ENCODE results near the gene SSTR5. TPM values are rescaled to one million over a fixed set of nuclear protein-coding genes. Genes with fewer than 3 reads are reported as not detected.
A peak's percentile ranks its signal among the peaks of the same experiment; 100 is the strongest.

Gene SSTR5
- total RNA-seq, 6 donors from 2014 or later = not detected

DNA sequence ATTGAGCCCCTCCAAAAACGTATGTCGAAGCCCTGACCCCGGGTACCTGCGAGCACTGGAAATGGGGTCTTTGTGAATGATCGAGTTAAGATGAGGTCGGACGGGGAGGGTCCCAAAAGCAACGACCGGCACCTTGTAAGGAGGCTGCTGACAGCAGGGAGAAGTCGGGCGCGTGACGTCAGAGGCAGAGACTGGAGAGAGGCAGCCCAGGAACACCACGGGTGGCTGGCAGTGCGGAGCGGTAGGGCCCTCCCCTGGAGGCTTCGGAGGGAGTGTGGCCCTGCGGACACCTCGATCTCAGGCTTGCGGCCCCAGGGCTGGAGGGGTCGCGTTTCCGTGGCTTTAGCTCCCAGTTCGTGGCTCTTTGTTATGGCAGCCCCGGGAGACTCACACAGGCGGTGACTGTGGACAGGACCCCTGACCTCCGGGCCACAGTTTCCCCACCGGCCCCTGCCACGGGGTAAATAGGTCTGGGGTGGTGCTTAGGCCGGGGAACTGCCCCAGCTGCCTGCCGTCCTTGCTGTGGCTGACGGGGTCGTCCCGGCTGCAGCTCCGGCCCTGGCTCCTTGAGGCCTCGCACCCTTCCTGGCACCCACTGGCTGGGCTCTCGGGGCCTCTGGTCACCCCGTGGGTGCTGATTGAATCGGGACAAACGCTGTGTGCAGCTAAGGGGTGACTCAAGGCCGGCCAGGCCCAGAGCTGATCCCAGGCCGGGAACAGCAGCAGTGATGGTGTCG, 10.6 kb upstream of the SSTR5 start:
- WGBS, 2 donors = 83 to 84% methylated on average over 13 to 22 of the region's 43 CpGs

DNA sequence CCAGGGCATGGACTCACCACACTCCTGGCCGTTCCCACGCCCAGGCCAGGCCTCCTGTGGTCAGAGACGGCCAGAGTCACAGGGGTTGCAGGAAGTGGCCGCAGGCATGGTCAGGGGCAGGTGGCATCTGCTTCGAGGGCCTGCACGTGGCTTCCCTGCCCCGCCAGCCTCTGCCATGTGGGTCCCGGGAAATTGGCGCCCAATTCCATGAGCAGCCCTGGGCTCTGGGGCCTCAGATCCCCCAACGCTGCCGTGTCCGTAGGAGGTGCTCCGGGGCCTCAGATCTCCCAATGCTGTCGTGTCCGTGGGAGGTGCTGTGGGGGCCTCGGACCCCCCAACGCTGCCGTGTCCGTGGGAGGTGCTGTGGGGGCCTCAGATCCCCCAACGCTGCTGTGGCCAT, 9.7 kb upstream of the SSTR5 start:
- ATAC-seq (ENCODE audit: low FRiP score in 2 of 2) (no peak), DNase-seq (peak in 1 of 2 donors; percentile 66)
- Histone ChIP-seq H3K4me1 (no peaks in the 10 kb centered on the region), H3K27me3 (peaks cover 0 to 13% (median 5%) of the 10 kb centered on the region in 4 donors), H3K9me3 (peaks cover 0 to 4% (median 0%) of the 10 kb centered on the region in 4 donors), H3K27ac (no peak overlapping the region), H3K36me3 (no peaks in the 10 kb centered on the region), H3K4me3 (no peak overlapping the region)
- TF ChIP-seq POLR2AphosphoS5 (IDR thresholded peaks at IDR 0.05) (no peak), POLR2A (IDR thresholded peaks at IDR 0.05) (no peak), EP300 (IDR thresholded peaks at IDR 0.05) (no peak)
- TF ChIP-seq, protein P1, sequence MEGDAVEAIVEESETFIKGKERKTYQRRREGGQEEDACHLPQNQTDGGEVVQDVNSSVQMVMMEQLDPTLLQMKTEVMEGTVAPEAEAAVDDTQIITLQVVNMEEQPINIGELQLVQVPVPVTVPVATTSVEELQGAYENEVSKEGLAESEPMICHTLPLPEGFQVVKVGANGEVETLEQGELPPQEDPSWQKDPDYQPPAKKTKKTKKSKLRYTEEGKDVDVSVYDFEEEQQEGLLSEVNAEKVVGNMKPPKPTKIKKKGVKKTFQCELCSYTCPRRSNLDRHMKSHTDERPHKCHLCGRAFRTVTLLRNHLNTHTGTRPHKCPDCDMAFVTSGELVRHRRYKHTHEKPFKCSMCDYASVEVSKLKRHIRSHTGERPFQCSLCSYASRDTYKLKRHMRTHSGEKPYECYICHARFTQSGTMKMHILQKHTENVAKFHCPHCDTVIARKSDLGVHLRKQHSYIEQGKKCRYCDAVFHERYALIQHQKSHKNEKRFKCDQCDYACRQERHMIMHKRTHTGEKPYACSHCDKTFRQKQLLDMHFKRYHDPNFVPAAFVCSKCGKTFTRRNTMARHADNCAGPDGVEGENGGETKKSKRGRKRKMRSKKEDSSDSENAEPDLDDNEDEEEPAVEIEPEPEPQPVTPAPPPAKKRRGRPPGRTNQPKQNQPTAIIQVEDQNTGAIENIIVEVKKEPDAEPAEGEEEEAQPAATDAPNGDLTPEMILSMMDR (IDR thresholded peaks at IDR 0.05) = no peak
- WGBS, 2 donors = 60 to 79% methylated on average over 1 to 20 of the region's 20 CpGs

More for the DNA sequence above, 10.6 kb upstream of the SSTR5 start:
- H3K27me3 ChIP-seq = peaks cover 0 to 15% (median 5%) of the 10 kb centered on the region in 4 donors
- H3K4me1 ChIP-seq = no peaks in the 10 kb centered on the region
- H3K36me3 ChIP-seq = no peaks in the 10 kb centered on the region
- no peak overlapping the region for H3K4me3 ChIP-seq
- no peak overlapping the region for H3K27ac ChIP-seq
- peak in 1 of 2 donors; percentile 81 for DNase-seq
- peaks cover 0 to 4% (median 0%) of the 10 kb centered on the region in 4 donors for H3K9me3 ChIP-seq
- no peak for ATAC-seq (ENCODE audit: low FRiP score in 2 of 2)
- TF ChIP-seq POLR2A (IDR thresholded peaks at IDR 0.05) = no peak
- TF ChIP-seq POLR2AphosphoS5 (IDR thresholded peaks at IDR 0.05) = no peak

DNA sequence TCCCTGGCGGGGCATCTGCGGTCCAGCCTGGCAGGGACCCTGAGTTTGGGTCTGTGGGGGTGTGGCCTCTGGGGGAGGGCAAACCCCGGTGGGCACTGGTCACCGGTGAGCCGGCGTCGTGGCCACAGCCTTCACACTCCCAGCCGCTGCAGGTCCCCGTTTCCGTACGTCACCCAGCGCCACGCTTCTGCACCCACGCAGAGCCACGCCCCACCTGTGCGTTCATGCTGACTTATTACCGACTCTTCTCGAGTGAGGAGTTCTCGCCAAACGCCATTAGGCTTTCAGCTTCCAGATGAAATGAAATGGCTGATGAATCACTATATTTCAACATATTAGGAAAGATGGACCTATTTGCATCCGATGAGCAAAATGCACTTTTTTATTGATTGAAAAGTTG, 8.8 kb upstream of the SSTR5 start:
- Histone ChIP-seq H3K36me3 (no peaks in the 10 kb centered on the region), H3K9me3 (peaks cover 0 to 1% (median 0%) of the 10 kb centered on the region in 4 donors), H3K27ac (no peak overlapping the region), H3K27me3 (peaks cover 0 to 9% (median 5%) of the 10 kb centered on the region in 4 donors), H3K4me3 (no peak overlapping the region), H3K4me1 (no peaks in the 10 kb centered on the region)
- 75 to 78% methylated on average over 20 to 21 of the region's 21 CpGs for WGBS, 2 donors
- ATAC-seq (ENCODE audit: low FRiP score in 2 of 2) (no peak), DNase-seq (no peak)
- TF ChIP-seq POLR2A (IDR thresholded peaks at IDR 0.05) = no peak
- TF ChIP-seq, protein P1 (IDR thresholded peaks at IDR 0.05) = no peak
- TF ChIP-seq EP300 (IDR thresholded peaks at IDR 0.05) = no peak
- no peak for TF ChIP-seq POLR2AphosphoS5 (IDR thresholded peaks at IDR 0.05)

DNA sequence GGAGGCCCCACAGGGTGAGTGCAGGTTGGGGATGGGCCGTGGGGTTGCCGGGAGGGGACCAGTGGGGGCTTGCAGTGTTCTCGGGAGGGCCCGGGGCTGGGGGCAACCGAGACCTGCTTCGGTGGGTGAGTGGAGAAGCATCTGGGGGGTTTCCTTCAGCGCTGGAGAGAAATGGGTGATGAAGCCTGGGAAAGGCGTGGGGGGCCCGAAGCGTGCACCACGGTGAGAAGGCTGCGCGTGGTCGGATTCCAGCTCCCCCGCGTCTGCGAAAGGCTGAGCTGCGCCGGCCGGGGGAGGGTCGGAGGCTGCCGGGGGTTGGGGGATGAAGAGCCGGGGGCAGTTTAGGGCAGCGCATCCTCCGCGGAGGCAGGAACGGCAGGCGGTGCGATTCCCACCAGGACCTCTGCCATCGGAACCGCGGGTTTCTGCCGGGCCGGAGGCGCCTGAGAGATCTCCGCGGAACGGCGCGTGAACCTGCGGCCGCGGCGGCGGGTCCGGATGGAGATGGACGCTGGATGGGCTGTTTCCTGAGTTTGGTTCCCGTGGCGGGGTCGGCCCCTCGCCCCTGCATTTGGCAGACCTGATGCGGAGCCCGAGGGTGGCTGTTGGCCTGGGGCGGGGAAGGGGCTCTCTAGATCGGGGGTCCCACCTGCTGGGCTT, 6.9 kb upstream of the SSTR5 start:
- 30 to 48% methylated on average over 15 to 53 of the region's 55 CpGs for WGBS, 2 donors
- H3K27me3 ChIP-seq = peaks cover 0 to 25% (median 7%) of the 10 kb centered on the region in 4 donors
- H3K36me3 ChIP-seq = no peaks in the 10 kb centered on the region
- TF ChIP-seq POLR2A (IDR thresholded peaks at IDR 0.05) (no peak), POLR2AphosphoS5 (IDR thresholded peaks at IDR 0.05) (no peak), EP300 (IDR thresholded peaks at IDR 0.05) (no peak)
- TF ChIP-seq, protein P1 (IDR thresholded peaks at IDR 0.05) = no peak
- H3K27ac ChIP-seq = no peak overlapping the region
- no peaks in the 10 kb centered on the region for H3K4me1 ChIP-seq
- no peak for ATAC-seq (ENCODE audit: low FRiP score in 2 of 2)
- peak in 1 of 2 donors; percentile 79 for DNase-seq
- H3K4me3 ChIP-seq = no peak overlapping the region
- no peaks in the 10 kb centered on the region for H3K9me3 ChIP-seq

DNA sequence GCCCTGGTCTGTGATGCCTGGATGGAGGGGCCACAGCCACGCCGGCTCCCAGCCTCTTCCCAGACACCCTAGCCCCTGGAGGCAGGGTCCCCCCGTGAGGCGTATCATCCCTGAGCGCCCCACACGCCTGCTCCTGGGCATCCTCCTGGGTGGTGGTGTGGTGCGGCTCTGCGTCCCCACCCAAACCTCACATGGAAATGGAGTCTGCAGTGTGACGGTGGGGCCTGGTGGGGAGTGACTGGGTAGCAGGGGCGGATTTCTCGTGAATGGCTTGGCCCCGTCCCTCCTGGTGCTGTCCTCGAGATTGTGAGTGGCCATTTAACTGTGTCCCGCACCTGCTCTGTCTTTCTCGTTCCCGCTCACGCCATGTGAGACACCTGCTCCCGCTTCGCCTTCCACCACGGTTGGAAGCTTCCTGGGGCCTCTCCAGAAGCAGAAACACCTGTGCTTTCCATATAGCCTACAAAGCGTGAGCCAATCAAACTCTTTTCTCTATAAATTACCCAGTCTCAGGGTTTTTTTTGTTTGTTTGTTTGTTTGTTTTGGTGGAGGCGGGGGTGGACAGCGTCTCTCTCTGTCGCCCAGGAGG, 5.9 kb upstream of the SSTR5 start:
- no peak overlapping the region for H3K27ac ChIP-seq
- DNase-seq (no peak), ATAC-seq (ENCODE audit: low FRiP score in 2 of 2) (no peak)
- H3K27me3 ChIP-seq = peaks cover 0 to 35% (median 10%) of the 10 kb centered on the region in 4 donors
- H3K9me3 ChIP-seq = no peaks in the 10 kb centered on the region
- no peaks in the 10 kb centered on the region for H3K36me3 ChIP-seq
- peaks cover 0 to 5% (median 0%) of the 10 kb centered on the region in 4 donors for H3K4me1 ChIP-seq
- no peak overlapping the region for H3K4me3 ChIP-seq
- WGBS, 2 donors = 62 to 68% methylated on average over 12 to 23 of the region's 24 CpGs
- TF ChIP-seq, protein P1 (IDR thresholded peaks at IDR 0.05) = no peak
- no peak for TF ChIP-seq EP300 (IDR thresholded peaks at IDR 0.05)
- TF ChIP-seq POLR2A (IDR thresholded peaks at IDR 0.05) = no peak
- TF ChIP-seq POLR2AphosphoS5 (IDR thresholded peaks at IDR 0.05) = no peak

Data from upper lobe of left lung (tissue), 6 donors.